Natural killer cell (primary cell): ENCODE results near the gene AXL. TPM values are rescaled to one million over a fixed set of nuclear protein-coding genes. Genes with fewer than 3 reads are reported as not detected.

Source experiments
- ATAC-seq, 3 donors: fragments of 150-1000 bp in 2 of 3; fragments of 200-7000 bp in 1 of 3; cut with Tn5 transposase; 1 replicate in 1 of 3; 2 replicates in 2 of 3; pipeline ENCODE4 v1.10.0; 2021; ENCODE audit warnings: mild to moderate bottlenecking in 2 of 3, moderate library complexity in 2 of 3
- DNase-seq, 2 donors: peaks; one replicate each; pipeline versions ENCODE4 v3.0.0 to v3.0.0-alpha.2; 2013 to 2021; ENCODE audit warnings: mixed read lengths in 1 of 2
- H3K27ac ChIP-seq: one replicate; pipeline ENCODE4 v1.5.1; 2013; ENCODE audit warnings: mild to moderate bottlenecking, low read length
- H3K27me3 ChIP-seq: one replicate; pipeline ENCODE4 v1.6.1; 2013; ENCODE audit warnings: low read length; ENCODE audit not compliant: control insufficient read depth, insufficient read depth
- H3K36me3 ChIP-seq: one replicate; pipeline ENCODE4 v1.6.1; 2013; ENCODE audit warnings: low read length; ENCODE audit not compliant: control insufficient read depth, insufficient read depth
- H3K4me1 ChIP-seq: one replicate; pipeline ENCODE4 v1.6.1; 2013; ENCODE audit warnings: low read length; ENCODE audit not compliant: control insufficient read depth, insufficient read depth
- H3K4me3 ChIP-seq: one replicate; pipeline ENCODE4 v1.5.1; 2013; ENCODE audit warnings: low read length
- H3K9me3 ChIP-seq: one replicate; pipeline ENCODE4 v1.6.1; 2013; ENCODE audit warnings: low read length; ENCODE audit not compliant: control insufficient read depth, insufficient read depth
- H3K27ac Mint-ChIP-seq, 2 donors: one replicate each; pipeline ENCODE4 v1.8.0; 2022; ENCODE audit warnings: mild to moderate bottlenecking in 2 of 2, mixed read lengths in 2 of 2, moderate library complexity in 1 of 2
- H3K27me3 Mint-ChIP-seq, 2 donors: one replicate each; pipeline ENCODE4 v1.8.0; 2022; ENCODE audit warnings: low read depth in 2 of 2, mixed read lengths in 2 of 2
- H3K36me3 Mint-ChIP-seq: one replicate; pipeline ENCODE4 v1.8.0; 2022; ENCODE audit warnings: mixed read lengths
- H3K4me1 Mint-ChIP-seq, 2 donors: one replicate each; pipeline ENCODE4 v1.8.0; 2022; ENCODE audit warnings: mixed read lengths in 2 of 2
- H3K4me3 Mint-ChIP-seq: one replicate; pipeline ENCODE4 v1.8.0; 2022; ENCODE audit warnings: mild to moderate bottlenecking, moderate library complexity, mixed read lengths
- H3K9me3 Mint-ChIP-seq, 2 donors: one replicate each; pipeline ENCODE4 v1.8.0; 2022; ENCODE audit warnings: mixed read lengths in 2 of 2
- WGBS: methylation state at CpG from one replicate; pipeline ENCODE4 v1.1.7; 2013; ENCODE audit warnings: missing lambda C conversion rate; ENCODE audit not compliant: insufficient coverage; 5-methylcytosine and 5-hydroxymethylcytosine counted together
- intact Hi-C: fragments of 100-400 bp; cut with micrococcal nuclease; formaldehyde crosslinking; loops from one replicate; pipeline ENCODE4 v1.14.2; 2022
- total RNA-seq, 4 donors: library from RNA; stranded (reverse); fragments of 120-200 nt in 1 of 4; gene quantifications; one replicate each; pipeline versions ENCODE4 v1.2.3 to v1.2.4, GENCODE V29; 2013 to 2022
- TF ChIP-seq, protein P1 (sequence below): fragments of 200-600 bp; IDR thresholded peaks from one replicate; pipeline ENCODE4 v1.8.0; 2022; ENCODE audit warnings: antibody characterized with exemption

The AXL gene
- total RNA-seq, 3 donors from 2014 or later (not counting 1 experiment from before 2014, with no cell fraction given) = 0.16 to 0.70 TPM; not detected in 1

DNA sequence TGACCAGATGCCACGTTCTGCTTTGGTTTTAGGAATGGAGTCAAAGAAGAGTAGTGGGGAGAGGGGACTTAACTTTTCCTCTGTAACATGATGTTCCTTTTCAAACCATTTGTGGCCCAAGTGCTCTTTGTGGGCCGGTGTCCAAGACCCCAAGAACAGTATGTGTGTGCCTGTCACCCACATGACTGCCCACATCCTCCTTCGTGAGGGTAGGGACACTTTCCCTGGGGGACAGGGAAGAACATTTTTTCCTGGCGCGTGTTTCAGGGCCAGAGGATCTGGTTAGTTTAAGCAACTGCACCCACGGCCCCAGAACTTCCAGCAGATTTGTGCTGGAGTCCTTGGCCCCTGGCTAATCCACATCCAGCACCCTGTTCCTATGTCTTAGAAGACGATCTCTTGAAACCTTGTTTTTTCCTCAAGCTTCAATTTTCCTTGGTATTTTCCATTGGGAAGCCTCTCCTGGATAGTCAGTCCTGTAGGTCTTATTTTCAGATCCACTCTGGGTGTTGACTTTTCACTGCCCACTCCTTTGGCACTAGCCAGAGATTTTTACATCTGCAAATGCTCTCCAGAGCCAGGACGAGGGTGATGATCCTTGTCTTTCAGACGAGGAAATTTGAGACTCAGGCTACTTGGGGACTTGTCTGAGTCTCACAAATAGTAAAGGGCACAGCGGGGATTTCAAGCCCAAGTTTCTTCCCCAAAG is 80.2 kb downstream of the AXL start:
- intact Hi-C loops = no loop called here
- H3K9me3 ChIP-seq = no peaks in the 10 kb centered on the region
- peak overlapping the region; percentile 45 for H3K4me3 Mint-ChIP-seq
- H3K27me3 ChIP-seq = no peaks in the 10 kb centered on the region
- H3K9me3 Mint-ChIP-seq = no peaks in the 10 kb centered on the region
- H3K4me1 Mint-ChIP-seq = peaks cover 83 to 91% of the 10 kb centered on the region in 2 donors
- H3K36me3 Mint-ChIP-seq = peaks cover 21% of the 10 kb centered on the region
- peaks cover 79% of the 10 kb centered on the region for H3K4me1 ChIP-seq
- WGBS = 51% methylated on average over 10 of the region's 10 CpGs
- H3K36me3 ChIP-seq = peaks cover 77% of the 10 kb centered on the region
- peak overlapping the region; percentile 87 for H3K27ac ChIP-seq
- H3K4me3 ChIP-seq = no peak overlapping the region
- TF ChIP-seq, protein P1, sequence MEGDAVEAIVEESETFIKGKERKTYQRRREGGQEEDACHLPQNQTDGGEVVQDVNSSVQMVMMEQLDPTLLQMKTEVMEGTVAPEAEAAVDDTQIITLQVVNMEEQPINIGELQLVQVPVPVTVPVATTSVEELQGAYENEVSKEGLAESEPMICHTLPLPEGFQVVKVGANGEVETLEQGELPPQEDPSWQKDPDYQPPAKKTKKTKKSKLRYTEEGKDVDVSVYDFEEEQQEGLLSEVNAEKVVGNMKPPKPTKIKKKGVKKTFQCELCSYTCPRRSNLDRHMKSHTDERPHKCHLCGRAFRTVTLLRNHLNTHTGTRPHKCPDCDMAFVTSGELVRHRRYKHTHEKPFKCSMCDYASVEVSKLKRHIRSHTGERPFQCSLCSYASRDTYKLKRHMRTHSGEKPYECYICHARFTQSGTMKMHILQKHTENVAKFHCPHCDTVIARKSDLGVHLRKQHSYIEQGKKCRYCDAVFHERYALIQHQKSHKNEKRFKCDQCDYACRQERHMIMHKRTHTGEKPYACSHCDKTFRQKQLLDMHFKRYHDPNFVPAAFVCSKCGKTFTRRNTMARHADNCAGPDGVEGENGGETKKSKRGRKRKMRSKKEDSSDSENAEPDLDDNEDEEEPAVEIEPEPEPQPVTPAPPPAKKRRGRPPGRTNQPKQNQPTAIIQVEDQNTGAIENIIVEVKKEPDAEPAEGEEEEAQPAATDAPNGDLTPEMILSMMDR = no peak
- ATAC-seq (no peak), DNase-seq (no peak)
- no peaks in the 10 kb centered on the region for H3K27me3 Mint-ChIP-seq
- H3K27ac Mint-ChIP-seq = peak overlapping the region; percentile 91 to 94

DNA sequence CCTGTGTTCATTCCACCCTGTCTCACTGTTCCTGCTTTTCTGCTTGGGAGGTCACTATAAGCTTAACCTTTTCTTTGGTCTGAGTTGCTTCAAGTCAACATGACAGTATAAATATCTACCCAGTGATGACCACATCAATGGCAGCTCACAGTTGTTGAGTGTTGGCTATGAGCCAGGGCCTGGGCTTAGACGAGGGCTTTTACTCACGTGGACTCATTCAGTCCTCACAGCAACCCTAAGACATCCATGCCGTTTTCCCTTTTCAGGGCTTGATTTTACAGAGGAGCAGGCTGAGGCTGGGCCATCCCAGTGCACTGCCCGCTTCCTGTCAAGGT is 80.7 kb downstream of the AXL start:
- Mint-ChIP-seq H3K36me3 (peaks cover 15% of the 10 kb centered on the region), H3K4me3 (peak overlapping the region; percentile 55), H3K4me1 (peaks cover 88 to 91% of the 10 kb centered on the region in 2 donors), H3K27me3 (no peaks in the 10 kb centered on the region), H3K27ac (peak overlapping the region; percentile 91 to 94), H3K9me3 (no peaks in the 10 kb centered on the region)
- peak; percentile 27 to 84 for DNase-seq
- Histone ChIP-seq H3K27ac (peak overlapping the region; percentile 87), H3K36me3 (peaks cover 77% of the 10 kb centered on the region), H3K27me3 (no peaks in the 10 kb centered on the region), H3K4me1 (peaks cover 84% of the 10 kb centered on the region), H3K9me3 (no peaks in the 10 kb centered on the region), H3K4me3 (no peak overlapping the region)
- intact Hi-C loops = loop anchor here (10.0 kb wide), 1 partner anchor 475 kb away; no protein-coding TSS in a partner anchor
- no peak for ATAC-seq
- 31% methylated on average over 4 of the region's 4 CpGs for WGBS
- TF ChIP-seq, protein P1 = no peak

DNA sequence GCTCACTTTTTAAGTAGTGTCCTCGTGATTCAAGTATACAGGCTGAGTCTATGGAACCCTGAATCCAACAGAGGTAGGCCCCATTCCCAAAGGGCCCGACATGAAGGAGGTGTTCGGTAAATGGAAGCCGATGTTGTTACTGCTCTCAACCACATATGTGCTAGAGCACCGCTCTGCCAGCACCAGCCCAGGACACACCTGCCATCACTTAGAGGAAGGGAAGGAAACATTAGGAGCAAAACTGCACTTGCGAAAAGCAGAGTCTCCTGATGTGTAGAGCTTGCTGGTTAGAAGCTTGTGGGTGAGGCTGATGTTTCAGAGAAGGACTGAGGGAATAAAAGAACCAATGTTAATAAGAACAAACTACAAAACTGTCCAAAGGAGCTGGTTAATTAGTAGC is 81.5 kb downstream of the AXL start:
- no peaks in the 10 kb centered on the region for H3K27me3 ChIP-seq
- Mint-ChIP-seq H3K27me3 (no peaks in the 10 kb centered on the region), H3K9me3 (no peaks in the 10 kb centered on the region), H3K4me3 (peak overlapping the region; percentile 55), H3K4me1 (peaks cover 94 to 96% of the 10 kb centered on the region in 2 donors), H3K27ac (peak overlapping the region; percentile 91 to 94), H3K36me3 (peaks cover 7% of the 10 kb centered on the region)
- DNase-seq (no peak), ATAC-seq (no peak)
- H3K27ac ChIP-seq = peak overlapping the region; percentile 87
- TF ChIP-seq, protein P1 = no peak
- H3K4me3 ChIP-seq = no peak overlapping the region
- intact Hi-C loops = loop anchor here (10.0 kb wide), 1 partner anchor 476 kb away; no protein-coding TSS in a partner anchor
- 72% methylated on average over 4 of the region's 6 CpGs for WGBS
- peaks cover 77% of the 10 kb centered on the region for H3K36me3 ChIP-seq
- no peaks in the 10 kb centered on the region for H3K9me3 ChIP-seq
- H3K4me1 ChIP-seq = peaks cover 92% of the 10 kb centered on the region
